ENCODE results near the gene NDUFAF8.

DNA sequence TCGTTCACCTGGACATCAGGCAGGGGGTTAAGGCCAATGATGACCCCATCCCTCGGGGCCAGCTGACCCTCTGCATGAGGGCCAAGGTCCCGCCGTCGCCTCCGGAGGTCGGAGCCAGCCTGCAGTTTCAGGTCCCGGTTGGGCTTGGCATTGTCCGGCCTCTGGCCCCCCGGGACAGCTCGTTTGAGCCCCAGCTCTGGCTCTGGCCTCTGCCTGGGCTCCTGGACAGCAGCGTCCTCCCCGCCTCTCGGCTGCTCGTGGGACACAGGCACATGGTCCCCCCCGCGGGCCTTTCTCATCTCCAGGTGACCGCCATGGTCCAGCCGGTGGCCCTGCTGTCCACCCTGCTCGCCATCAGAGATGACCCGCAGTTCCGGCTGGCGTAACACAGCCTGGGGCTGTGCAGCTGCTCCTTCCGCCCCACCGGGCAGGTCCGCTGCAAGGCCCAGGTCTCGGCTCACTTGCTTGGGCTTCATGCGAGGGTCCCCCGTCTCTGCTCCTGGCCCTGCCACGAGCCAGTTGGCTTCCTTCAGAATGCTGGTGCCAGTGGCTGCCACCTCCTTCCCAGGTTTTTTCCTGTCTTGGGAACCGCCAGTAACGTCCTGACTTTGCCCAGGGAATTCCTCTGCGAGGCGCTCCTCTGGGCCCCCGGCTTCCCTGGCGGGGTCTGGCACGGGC, 6.7 kb downstream of the NDUFAF8 start:
- TF ChIP-seq, protein P1, sequence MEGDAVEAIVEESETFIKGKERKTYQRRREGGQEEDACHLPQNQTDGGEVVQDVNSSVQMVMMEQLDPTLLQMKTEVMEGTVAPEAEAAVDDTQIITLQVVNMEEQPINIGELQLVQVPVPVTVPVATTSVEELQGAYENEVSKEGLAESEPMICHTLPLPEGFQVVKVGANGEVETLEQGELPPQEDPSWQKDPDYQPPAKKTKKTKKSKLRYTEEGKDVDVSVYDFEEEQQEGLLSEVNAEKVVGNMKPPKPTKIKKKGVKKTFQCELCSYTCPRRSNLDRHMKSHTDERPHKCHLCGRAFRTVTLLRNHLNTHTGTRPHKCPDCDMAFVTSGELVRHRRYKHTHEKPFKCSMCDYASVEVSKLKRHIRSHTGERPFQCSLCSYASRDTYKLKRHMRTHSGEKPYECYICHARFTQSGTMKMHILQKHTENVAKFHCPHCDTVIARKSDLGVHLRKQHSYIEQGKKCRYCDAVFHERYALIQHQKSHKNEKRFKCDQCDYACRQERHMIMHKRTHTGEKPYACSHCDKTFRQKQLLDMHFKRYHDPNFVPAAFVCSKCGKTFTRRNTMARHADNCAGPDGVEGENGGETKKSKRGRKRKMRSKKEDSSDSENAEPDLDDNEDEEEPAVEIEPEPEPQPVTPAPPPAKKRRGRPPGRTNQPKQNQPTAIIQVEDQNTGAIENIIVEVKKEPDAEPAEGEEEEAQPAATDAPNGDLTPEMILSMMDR (IDR thresholded peaks at IDR 0.05): no peak
- TF ChIP-seq POLR2A (IDR thresholded peaks at IDR 0.05): no peak
